ENCODE measurements around the gene ATP6V1A.

The ATP6V1A gene

DNA sequence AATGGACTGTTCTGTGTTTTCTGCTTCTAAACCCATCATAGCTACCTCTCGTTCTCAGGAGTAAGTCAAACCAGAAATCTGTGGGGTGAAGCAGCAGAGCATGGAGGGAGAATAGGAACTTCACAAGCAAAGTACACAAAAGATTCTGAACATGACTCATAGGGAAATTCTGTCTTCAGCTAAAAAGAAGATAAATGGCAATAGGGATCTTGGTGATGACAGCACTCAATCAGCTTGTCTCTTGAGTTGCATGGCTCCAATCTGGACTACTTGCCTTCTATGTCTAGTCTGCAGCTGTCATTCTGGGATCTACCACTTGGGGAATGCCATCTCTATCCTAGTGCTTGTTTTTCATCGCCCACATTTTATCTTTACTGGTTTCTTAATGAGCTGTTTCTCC is 78.3 kb downstream of the ATP6V1A start:
- Histone ChIP-seq H3K4me3 (ENCODE audit: low read length in 2 of 2) (no peak overlapping the region), H3K9ac (ENCODE audit: low read length in 2 of 2) (no peak overlapping the region), H3K9me3 (ENCODE audit: control insufficient read depth in 2 of 2, low read length in 2 of 2) (no peaks in the 10 kb centered on the region)

DNA sequence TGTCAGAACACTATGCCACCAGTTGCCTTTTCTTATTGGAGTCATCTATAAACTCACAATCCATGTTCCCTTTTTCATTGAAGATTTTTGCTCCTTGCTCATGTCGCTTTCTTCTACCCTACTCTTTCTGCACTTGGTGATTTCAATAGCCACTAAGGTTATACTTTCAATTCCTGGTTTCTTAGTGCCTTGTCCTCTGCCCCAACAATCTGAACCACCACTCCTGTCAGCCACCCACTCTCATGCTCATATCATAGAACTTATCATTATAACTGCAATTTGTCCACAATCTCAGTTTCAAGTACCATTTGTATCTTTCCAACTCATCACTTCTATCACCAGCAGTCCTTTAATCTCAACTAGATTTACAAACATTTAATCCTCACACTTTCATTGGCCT is 81.8 kb downstream of the ATP6V1A start:
- Histone ChIP-seq H3K27ac (ENCODE audit: low read length) (no peak overlapping the region), H3K9me3 (ENCODE audit: control insufficient read depth in 2 of 2, low read length in 2 of 2) (no peaks in the 10 kb centered on the region), H3K27me3 (ENCODE audit: control insufficient read depth in 1 of 2, insufficient read depth in 2 of 2, low read length in 2 of 2) (no peaks in the 10 kb centered on the region), H3K4me1 (ENCODE audit: control insufficient read depth, insufficient read depth, low read length) (no peaks in the 10 kb centered on the region), H3K9ac (ENCODE audit: low read length in 2 of 2) (no peak overlapping the region), H3K36me3 (ENCODE audit: control insufficient read depth in 2 of 2, insufficient read depth in 2 of 2, low read length in 2 of 2) (no peaks in the 10 kb centered on the region), H3K4me3 (ENCODE audit: low read length in 2 of 2) (no peak overlapping the region)

More for the DNA sequence above, 78.3 kb downstream of the ATP6V1A start:
- H3K27me3 ChIP-seq (ENCODE audit: control insufficient read depth in 1 of 2, insufficient read depth in 2 of 2, low read length in 2 of 2), result no peaks in the 10 kb centered on the region
- H3K36me3 ChIP-seq (ENCODE audit: control insufficient read depth in 2 of 2, insufficient read depth in 2 of 2, low read length in 2 of 2), result no peaks in the 10 kb centered on the region
- H3K4me1 ChIP-seq (ENCODE audit: control insufficient read depth, insufficient read depth, low read length), result no peaks in the 10 kb centered on the region
- H3K27ac ChIP-seq (ENCODE audit: low read length), result no peak overlapping the region

DNA sequence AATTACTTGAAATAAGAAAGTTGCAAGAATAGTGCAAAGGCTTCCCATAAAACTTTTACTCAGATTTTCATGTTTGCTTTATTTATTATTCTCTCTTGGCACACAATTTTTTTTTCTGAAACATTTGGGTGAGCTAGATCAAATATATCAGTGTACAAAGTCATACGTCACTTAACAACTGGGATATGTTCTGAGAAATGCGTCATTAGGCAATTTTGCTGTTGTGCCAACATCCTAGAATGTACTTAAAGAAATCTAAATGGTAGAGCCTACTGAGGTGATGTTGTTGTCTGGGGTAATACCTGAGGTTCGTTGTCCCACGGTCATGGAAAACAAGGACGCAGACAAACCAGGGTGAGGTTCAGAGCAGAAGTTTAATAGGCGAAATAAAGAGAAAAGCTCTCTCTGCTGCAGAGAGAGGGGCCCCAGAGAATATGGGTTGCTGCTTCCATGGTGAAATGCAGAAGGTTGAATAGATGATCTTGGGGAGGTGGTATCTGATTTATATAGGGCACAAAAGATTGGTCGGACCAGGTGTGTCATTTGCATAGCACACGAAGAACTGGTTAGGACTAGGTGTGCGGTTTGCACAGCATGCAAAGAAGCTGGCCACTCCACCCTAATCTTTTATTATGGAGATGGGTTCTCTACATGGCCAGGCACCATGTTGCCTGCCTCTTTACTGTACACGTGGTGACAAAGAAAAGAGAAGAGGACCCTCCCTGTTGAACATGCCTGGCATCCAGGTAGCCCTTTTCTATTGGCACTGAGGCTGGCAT is 82.9 kb downstream of the ATP6V1A start:
- Histone ChIP-seq H3K27ac (ENCODE audit: low read length) (no peak overlapping the region), H3K9me3 (ENCODE audit: control insufficient read depth in 2 of 2, low read length in 2 of 2) (no peaks in the 10 kb centered on the region), H3K36me3 (ENCODE audit: control insufficient read depth in 2 of 2, insufficient read depth in 2 of 2, low read length in 2 of 2) (no peaks in the 10 kb centered on the region), H3K9ac (ENCODE audit: low read length in 2 of 2) (no peak overlapping the region), H3K27me3 (ENCODE audit: control insufficient read depth in 1 of 2, insufficient read depth in 2 of 2, low read length in 2 of 2) (no peaks in the 10 kb centered on the region), H3K4me3 (ENCODE audit: low read length in 2 of 2) (no peak overlapping the region), H3K4me1 (ENCODE audit: control insufficient read depth, insufficient read depth, low read length) (no peaks in the 10 kb centered on the region)

DNA sequence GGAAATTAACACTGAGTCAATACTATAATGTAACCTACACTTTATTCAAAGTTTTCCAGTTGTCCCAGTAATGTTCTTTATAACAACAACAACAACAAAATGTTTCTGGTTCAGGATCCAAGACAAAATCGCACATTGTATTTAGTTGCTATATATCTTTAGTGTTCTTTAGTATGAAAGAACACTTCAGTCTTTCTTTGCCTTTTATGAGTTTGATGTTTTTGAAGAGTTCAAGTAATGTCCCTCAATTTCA is 84.2 kb downstream of the ATP6V1A start:
- H3K4me1 ChIP-seq (ENCODE audit: control insufficient read depth, insufficient read depth, low read length), result no peaks in the 10 kb centered on the region
- H3K36me3 ChIP-seq (ENCODE audit: control insufficient read depth in 2 of 2, insufficient read depth in 2 of 2, low read length in 2 of 2), result no peaks in the 10 kb centered on the region
- H3K9ac ChIP-seq (ENCODE audit: low read length in 2 of 2), result no peak overlapping the region
- H3K9me3 ChIP-seq (ENCODE audit: control insufficient read depth in 2 of 2, low read length in 2 of 2), result no peaks in the 10 kb centered on the region
- H3K4me3 ChIP-seq (ENCODE audit: low read length in 2 of 2), result no peak overlapping the region
- H3K27me3 ChIP-seq (ENCODE audit: control insufficient read depth in 1 of 2, insufficient read depth in 2 of 2, low read length in 2 of 2), result no peaks in the 10 kb centered on the region
- no peak overlapping the region for H3K27ac ChIP-seq (ENCODE audit: low read length)

DNA sequence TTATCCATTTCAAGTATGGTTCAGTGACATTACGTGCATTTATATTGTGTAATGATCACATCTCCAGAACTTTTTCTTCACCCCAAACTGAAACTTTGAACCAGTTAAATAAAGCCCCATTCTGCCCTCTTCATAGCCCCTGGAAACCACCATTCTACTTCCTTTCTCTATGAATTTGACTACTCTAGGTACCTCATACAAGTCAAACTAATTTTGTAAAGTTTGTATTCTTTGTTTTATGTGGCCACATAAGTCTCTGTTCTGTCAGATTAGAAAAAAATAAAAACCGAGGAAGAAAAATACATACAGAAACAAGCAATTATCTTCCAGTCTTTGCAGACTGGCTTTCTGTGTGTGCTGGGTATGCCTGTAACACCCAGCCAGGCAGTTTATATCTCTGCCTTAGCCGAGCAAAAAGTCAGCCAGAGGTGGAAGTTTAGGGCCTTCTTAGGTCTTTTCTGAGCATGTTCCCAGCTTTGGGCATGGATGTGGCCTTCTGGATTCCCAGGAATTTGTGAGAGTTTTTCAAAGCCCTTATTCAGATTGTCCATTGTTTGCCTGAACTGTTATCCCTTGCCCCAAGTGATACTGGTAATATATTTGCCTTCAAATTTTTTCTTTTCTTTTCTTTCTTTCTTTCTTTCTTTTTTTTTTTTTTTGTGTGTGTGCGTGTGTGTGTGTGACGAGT is 85.8 kb downstream of the ATP6V1A start:
- Histone ChIP-seq H3K27me3 (ENCODE audit: control insufficient read depth in 1 of 2, insufficient read depth in 2 of 2, low read length in 2 of 2) (no peaks in the 10 kb centered on the region), H3K36me3 (ENCODE audit: control insufficient read depth in 2 of 2, insufficient read depth in 2 of 2, low read length in 2 of 2) (no peaks in the 10 kb centered on the region), H3K9me3 (ENCODE audit: control insufficient read depth in 2 of 2, low read length in 2 of 2) (no peaks in the 10 kb centered on the region), H3K4me3 (ENCODE audit: low read length in 2 of 2) (no peak overlapping the region), H3K27ac (ENCODE audit: low read length) (no peak overlapping the region), H3K4me1 (ENCODE audit: control insufficient read depth, insufficient read depth, low read length) (no peaks in the 10 kb centered on the region), H3K9ac (ENCODE audit: low read length in 2 of 2) (no peak overlapping the region)

DNA sequence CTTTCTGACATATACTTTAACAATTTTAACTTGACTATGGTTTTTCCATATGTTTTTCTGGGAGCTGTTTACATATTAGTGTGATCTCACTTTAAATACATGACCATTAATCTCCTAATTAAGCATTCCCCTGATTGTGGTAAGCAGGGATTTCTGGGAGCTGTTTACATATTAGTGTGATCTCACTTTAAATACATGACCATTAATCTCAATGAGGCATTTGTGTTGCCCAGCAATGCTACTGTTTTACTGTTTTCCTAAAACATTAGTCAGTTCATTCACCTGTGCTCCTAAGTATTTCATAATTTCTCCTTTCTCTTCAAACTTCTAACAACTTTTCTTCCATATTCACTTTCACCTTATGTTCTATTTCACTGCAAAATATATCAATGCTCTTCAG is 88.1 kb downstream of the ATP6V1A start:
- H3K9ac ChIP-seq (ENCODE audit: low read length in 2 of 2), result no peak overlapping the region
- no peaks in the 10 kb centered on the region for H3K9me3 ChIP-seq (ENCODE audit: control insufficient read depth in 2 of 2, low read length in 2 of 2)
- H3K36me3 ChIP-seq (ENCODE audit: control insufficient read depth in 2 of 2, insufficient read depth in 2 of 2, low read length in 2 of 2), result no peaks in the 10 kb centered on the region
- no peak overlapping the region for H3K27ac ChIP-seq (ENCODE audit: low read length)
- H3K27me3 ChIP-seq (ENCODE audit: control insufficient read depth in 1 of 2, insufficient read depth in 2 of 2, low read length in 2 of 2), result no peaks in the 10 kb centered on the region
- no peak overlapping the region for H3K4me3 ChIP-seq (ENCODE audit: low read length in 2 of 2)
- H3K4me1 ChIP-seq (ENCODE audit: control insufficient read depth, insufficient read depth, low read length), result peaks cover 2% of the 10 kb centered on the region

DNA sequence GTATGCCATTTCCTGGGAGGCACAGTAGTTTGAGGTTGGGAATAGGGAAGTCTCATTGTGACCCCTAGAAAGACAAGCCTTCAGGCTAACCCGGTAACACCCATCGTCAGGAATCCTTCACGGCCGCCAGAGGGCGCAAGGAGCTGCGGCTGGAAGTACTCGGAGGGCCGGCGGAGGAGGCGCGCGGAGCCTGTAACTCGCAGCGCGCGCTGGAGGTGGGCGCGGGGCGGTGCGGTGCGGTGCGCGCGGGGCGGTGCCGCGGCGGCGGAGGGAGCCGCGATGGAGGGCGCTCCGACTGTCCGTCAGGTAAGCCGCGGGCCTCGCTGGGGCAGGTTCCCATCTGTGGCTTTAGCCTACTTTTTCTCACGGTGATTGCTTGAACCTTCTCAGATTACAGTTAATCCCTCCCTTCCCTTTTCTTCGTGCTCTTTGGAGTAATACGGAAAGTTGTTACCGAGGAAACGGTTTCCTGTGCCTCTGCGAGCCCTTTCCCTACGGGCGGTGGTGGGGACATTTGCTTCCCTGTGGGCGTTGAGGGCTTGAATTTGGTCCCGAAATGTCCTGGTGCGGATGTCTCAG is 91.9 kb downstream of the ATP6V1A start, which contains the start of gene GRAMD1C:
TSS of gene GRAMD1C (plus strand) at position 158 of the 579 bp plus-strand sequence. CDS start at position 280, 122 bp downstream.
- H3K9ac ChIP-seq (ENCODE audit: low read length in 2 of 2), result peak within 1 kb of the TSS; percentile 43 to 60
- peak within 1 kb of the TSS; percentile 69 to 81 for H3K4me3 ChIP-seq (ENCODE audit: low read length in 2 of 2)
- H3K36me3 ChIP-seq (ENCODE audit: control insufficient read depth in 2 of 2, insufficient read depth in 2 of 2, low read length in 2 of 2), result no peaks in the 10 kb centered on the region
- no peaks in the 10 kb centered on the region for H3K9me3 ChIP-seq (ENCODE audit: control insufficient read depth in 2 of 2, low read length in 2 of 2)
- peaks cover 2% of the 10 kb centered on the region for H3K4me1 ChIP-seq (ENCODE audit: control insufficient read depth, insufficient read depth, low read length)
- H3K27me3 ChIP-seq (ENCODE audit: control insufficient read depth in 1 of 2, insufficient read depth in 2 of 2, low read length in 2 of 2), result no peaks in the 10 kb centered on the region
- no peak within 1 kb of the TSS for H3K27ac ChIP-seq (ENCODE audit: low read length)

DNA sequence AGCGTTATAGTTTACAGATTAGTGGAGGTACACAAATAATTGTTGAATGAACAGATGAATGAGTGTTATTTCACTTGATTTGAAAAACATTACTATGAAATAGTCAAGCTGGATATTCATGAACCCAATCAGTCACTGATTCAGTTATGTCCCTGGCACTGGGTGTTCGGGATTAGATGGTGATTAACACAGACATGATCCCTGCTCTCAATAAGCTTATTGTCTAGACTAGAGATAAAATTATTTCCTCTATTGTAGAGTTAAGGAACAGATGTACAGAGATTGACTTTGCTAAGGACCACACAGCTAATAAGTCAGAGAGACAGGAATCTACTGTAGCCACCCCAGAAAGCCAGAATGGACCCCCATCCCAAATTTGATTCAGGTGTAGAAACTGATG is 92.7 kb downstream of the ATP6V1A start:
- no peak overlapping the region for H3K4me3 ChIP-seq (ENCODE audit: low read length in 2 of 2)

DNA sequence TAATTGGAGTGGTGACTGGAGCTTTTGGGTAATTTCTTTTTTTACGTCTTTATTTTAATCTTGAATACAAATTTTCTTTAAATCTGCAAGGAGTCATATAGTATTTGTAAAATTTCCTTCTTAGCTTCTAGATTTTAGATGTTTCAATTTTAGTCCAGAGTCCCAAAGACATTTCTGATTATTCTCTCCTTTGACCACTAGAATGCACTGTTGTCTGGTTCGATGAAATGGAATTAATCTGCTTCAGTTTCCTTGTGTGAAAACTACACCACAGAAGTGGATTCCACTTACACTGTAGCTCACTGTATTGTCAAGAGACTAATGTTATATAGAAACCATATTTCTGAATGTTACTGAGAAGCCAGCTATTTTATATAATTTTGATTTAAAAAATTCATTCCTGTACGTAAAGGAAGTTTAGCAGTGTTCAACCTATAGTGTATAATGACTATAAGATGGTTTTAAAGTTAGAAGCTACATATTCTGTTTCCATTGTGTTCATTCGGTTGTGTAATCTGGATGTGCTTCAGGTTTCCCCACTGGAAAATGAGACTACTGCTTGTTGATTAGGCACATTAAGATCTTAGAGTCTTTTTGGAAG is 97.9 kb downstream of the ATP6V1A start:
- no peaks in the 10 kb centered on the region for H3K9me3 ChIP-seq (ENCODE audit: control insufficient read depth in 2 of 2, low read length in 2 of 2)
- no peak overlapping the region for H3K9ac ChIP-seq (ENCODE audit: low read length in 2 of 2)
- H3K36me3 ChIP-seq (ENCODE audit: control insufficient read depth in 2 of 2, insufficient read depth in 2 of 2, low read length in 2 of 2), result no peaks in the 10 kb centered on the region
- H3K4me1 ChIP-seq (ENCODE audit: control insufficient read depth, insufficient read depth, low read length), result no peaks in the 10 kb centered on the region
- no peaks in the 10 kb centered on the region for H3K27me3 ChIP-seq (ENCODE audit: control insufficient read depth in 1 of 2, insufficient read depth in 2 of 2, low read length in 2 of 2)
- no peak overlapping the region for H3K27ac ChIP-seq (ENCODE audit: low read length)
- no peak overlapping the region for H3K4me3 ChIP-seq (ENCODE audit: low read length in 2 of 2)

More for the DNA sequence above, 92.7 kb downstream of the ATP6V1A start:
- H3K27me3 ChIP-seq (ENCODE audit: control insufficient read depth in 1 of 2, insufficient read depth in 2 of 2, low read length in 2 of 2), result no peaks in the 10 kb centered on the region
- no peaks in the 10 kb centered on the region for H3K9me3 ChIP-seq (ENCODE audit: control insufficient read depth in 2 of 2, low read length in 2 of 2)
- peaks cover 2% of the 10 kb centered on the region for H3K4me1 ChIP-seq (ENCODE audit: control insufficient read depth, insufficient read depth, low read length)
- no peak overlapping the region for H3K27ac ChIP-seq (ENCODE audit: low read length)
- H3K9ac ChIP-seq (ENCODE audit: low read length in 2 of 2), result no peak overlapping the region
- no peaks in the 10 kb centered on the region for H3K36me3 ChIP-seq (ENCODE audit: control insufficient read depth in 2 of 2, insufficient read depth in 2 of 2, low read length in 2 of 2)

DNA sequence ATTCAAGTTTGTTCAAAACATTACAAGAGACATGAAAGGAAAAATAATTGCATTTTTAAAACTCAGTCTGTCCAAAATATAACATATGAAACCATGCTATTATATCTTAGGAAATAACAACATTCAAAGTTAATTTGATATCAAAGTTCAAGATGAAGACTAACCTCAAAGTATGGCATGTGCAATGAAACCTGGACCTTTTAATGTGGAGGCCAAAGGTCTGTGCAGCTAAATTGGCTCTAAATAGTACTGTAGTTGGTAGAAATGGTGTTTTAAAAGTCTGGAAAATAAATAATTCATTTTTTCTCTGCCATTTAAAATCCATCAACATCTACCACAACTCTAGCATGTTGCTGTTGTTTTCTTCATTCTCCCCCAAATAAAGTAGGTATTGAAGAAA is 100.4 kb downstream of the ATP6V1A start:
- Histone ChIP-seq H3K4me3 (ENCODE audit: low read length in 2 of 2) (no peak overlapping the region), H3K36me3 (ENCODE audit: control insufficient read depth in 2 of 2, insufficient read depth in 2 of 2, low read length in 2 of 2) (no peaks in the 10 kb centered on the region), H3K27ac (ENCODE audit: low read length) (no peak overlapping the region), H3K27me3 (ENCODE audit: control insufficient read depth in 1 of 2, insufficient read depth in 2 of 2, low read length in 2 of 2) (no peaks in the 10 kb centered on the region), H3K9me3 (ENCODE audit: control insufficient read depth in 2 of 2, low read length in 2 of 2) (no peaks in the 10 kb centered on the region), H3K9ac (ENCODE audit: low read length in 2 of 2) (no peak overlapping the region), H3K4me1 (ENCODE audit: control insufficient read depth, insufficient read depth, low read length) (no peaks in the 10 kb centered on the region)

All from stomach smooth muscle (tissue), 2 donors.